CD4-positive, alpha-beta T cell treated with Interleukin-4 for 1 hour (primary cell): ENCODE results near the gene FOXN3.

ENCODE experiments used
- DNase-seq, 2 donors: peaks; one replicate each; pipeline ENCODE4 v3.0.0-alpha.2; 2020 to 2022

The FOXN3 gene

DNA sequence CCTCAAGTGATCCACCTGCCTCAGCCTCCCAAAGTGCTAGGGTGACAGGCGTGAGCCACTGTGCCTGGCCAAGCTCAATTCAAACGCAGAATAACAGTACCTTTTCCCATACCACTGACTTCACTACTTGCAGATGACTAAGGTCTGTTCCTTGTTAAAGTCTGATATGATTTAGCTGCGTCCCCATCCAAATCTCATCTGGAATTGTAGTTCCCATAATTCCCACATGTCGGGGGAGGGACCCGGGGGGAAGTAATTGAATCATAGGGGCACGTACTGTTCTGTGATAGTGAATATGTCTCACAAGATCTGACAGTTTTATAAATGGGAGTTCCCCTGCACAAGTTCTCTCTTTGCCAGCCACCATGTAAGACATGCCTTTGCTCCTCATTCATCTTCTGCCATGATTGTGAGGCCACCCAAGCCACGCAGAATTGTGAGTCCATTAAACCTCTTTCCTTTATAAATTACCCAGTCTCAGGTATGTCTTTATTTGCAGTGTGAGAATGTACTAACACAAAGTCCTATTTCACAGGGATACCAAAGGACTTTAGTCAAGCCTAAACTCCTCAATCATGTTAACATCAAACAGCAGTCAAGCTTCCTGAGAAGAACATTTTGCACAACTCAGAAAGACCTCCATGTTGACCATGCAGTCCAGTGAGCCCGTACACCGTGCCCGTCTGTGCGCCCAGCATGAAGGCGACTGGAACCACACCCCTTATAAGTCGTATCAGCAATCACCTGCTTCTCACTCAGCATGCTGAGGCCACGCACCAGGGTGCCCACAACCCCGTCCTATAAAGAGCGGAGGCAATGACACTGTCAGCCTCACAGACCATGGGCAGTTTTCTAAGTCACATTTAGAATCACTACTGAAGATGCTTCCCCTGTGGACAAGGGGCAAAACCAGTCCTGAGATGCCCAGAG is 36.9 kb downstream of the FOXN3 start:
- DNase-seq: no peak

DNA sequence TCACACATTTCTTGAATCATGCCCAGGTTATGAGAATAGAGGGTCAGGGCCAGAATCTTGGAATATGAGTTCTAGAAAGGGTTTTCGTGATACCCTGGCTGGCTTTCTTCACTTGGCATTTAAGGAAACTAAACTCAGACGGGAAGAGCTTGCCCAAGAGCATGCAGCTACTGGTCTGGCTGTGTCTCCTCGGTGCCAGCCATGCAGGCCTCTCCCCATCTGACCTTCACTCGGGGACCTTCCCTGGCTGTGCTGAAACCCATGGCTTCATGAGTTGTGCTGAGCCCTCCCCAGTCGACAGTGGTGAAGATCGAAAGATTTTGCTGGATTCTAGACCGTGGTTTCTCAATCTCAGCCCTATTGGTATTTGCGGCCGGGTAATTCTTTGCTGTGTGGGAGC is 38.0 kb downstream of the FOXN3 start:
- DNase-seq: no peak

DNA sequence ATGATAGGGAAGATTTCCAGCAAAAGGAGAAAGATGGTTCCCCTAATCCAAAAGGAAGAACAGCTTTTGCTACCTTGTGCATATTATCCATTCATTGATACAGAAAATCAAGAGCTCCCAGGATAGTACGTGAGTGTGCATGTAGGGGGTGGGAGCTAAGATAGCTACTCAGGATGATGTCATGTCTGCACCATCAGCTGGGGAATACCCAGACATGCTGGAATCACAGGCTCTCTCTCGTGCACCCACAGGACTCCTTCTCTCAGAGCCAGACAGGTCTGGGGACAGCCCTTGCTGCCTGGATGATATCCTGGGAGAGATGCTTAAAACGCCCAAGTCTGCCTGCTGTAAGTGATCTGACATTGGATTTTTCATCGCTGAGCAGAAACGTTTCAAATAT is 38.9 kb downstream of the FOXN3 start:
- peak in 1 of 2 donors; percentile 22 for DNase-seq

DNA sequence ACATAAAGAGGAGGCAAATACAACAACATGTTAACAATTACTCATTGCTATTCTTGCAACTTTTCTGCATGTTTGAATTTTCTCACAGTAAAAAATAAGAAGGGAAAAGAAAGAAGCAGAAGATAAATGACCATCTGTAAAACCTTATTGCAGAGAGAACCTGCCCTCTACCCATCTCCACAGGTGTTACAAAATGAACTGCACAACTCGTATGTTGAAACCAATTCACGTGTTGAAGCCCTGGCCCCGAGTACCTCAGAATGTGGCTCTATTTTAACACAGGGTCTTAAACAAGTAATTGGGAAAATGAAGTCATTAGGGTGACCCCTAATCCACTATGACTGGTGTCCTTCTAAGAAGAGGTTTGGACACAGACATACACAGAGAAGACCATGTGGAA is 39.5 kb downstream of the FOXN3 start:
- DNase-seq: no peak

DNA sequence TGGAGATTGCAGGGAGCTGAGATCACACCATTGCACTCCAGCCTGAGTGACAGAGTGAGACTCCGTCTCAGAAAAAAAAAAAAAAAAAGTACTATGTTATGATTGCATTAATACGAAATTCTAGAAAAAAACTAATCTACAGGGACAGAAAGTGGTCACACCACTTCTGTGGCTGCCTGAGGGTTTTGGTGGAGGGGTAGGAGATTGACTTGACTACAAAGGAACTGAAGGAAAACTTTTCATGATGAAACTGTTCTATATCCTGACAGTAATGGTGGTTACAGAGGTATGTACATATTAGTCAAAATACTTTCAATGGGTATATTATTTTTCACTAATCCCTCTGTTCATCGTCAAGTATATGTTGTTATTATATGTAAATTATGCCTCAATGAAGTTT is 42.1 kb downstream of the FOXN3 start:
- no peak for DNase-seq

DNA sequence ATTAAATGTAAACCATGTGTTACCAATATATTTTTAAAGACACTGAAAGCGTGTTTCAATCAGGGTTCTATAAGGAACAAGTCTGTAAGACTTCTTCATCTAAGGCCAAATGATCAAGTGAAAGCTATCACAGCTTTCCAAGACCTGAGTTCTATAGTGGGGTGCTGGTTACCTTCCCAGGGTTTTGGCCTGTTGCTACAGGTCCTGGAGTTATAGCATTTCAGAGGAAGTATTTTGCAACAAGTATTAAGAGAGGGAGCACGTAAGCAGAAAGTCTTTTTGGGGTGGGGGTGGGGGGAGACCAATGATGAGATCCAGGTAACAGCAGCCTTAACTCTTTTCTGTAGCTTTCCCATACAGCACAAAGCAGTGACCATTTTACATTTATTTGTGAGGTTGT is 43.8 kb downstream of the FOXN3 start:
- no peak for DNase-seq

DNA sequence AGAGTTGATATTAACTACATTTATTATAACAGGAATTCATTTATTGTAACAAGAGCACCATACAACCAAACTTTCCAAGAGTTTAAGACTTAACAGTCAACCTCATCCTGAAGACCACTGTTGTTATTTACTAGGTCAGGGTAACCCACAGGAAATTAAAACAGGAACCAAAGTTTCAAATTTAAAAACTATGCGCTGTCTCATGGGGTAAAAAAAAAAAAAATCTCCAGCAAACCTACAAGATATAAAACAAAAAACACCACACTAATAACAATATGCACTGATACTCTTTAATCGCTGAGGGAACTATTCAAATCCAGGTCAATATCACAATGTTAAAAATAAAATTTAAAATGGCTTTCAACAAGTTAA is 44.5 kb downstream of the FOXN3 start:
- no peak for DNase-seq

DNA sequence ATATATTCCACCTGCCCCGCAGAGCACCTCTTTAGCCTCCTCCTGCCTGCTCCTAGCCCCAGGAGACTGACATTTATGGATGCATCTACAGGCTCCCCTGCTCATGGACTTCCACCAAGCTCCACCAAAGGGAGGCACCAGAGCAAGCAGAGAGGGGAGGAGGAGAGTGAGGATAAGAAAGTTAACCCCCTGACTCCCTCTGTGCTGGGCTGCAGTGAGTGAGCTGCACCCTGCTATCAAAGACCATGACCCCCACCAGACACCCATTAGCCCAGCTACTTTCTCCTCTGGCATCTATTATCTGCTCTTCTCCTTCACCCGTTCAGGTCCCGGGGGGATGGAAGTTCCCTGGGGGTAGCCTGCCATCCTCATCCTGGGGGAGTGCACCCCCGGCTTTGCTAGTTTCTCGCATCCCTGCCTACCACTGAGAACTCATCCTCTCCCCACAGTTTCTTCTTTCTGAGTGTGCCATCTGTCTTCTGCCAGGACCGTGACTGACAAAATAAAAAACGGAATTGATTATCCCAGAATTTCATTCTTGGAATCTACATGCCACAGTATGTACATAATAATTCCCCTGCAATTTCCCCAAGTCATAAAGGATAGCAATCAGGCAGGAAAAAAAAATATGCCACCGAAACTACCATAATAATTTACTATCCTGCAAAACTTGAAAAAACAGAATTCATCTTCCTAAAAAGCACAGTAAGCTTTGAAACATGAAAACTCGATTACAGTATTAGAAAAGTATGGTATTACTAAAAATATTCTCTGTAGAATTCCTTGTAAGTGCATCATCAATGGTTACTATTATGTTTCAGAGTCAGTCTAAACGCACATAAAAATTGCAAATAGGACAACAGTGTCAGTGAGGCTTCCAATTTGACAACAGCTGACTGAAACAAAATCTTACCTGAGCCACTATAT is 45.2 kb downstream of the FOXN3 start:
- no peak for DNase-seq

DNA sequence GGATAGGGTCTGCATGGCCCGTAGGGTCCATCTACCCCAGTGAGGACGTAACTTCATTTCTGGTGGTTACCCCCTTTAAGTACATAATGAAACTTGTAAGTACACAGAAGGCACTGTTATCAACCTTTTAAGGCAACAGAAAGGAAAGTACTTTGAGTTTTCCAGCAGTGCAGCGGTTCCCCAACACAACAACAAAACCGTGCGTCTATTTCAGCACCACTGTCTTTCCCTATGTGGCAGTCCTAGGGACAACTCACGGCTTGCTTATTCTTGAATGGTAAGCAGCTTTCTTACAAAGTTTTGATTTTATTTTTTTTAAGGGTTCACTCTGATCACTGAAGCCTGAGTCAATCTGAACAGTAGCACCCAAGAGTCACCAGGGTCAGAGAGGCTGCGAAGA is 46.3 kb downstream of the FOXN3 start:
- DNase-seq: no peak

DNA sequence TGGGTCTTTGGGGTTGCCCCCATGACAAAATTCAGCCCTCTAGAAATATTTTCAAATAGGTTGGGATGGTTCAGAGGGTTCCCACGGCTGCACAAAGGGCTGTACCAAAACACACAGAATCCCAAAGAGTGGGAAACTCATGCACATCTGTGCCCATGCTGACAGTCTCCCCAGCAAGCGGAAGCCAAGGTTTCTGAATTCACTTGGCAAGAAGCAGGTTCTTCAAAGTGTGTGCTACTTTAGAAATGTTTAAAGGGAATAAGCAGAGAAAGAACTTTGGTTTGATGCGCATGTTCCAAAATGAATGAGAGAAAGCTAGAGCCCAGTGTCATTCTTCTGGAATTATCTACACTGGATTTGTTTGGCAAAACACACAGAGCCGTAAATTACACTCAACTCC is 46.7 kb downstream of the FOXN3 start:
- DNase-seq: no peak

DNA sequence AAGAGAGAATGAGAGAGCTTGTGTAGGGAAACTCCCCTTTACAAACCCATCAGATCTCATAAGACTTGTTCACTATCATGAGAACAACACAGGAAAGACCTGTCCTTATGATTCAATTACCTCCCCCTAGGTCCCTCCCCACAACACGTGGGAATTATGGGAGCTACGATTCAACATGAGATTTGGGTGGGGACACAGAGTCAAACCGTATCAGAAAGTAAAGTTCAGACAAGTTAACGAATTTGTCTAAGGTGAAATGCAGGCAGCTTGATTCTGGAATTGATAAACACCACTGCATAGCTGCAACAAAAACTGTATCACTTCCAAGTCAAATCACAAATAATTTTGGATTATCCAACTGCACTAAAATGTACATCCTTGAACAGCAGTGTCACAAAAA is 47.4 kb downstream of the FOXN3 start:
- DNase-seq: no peak

DNA sequence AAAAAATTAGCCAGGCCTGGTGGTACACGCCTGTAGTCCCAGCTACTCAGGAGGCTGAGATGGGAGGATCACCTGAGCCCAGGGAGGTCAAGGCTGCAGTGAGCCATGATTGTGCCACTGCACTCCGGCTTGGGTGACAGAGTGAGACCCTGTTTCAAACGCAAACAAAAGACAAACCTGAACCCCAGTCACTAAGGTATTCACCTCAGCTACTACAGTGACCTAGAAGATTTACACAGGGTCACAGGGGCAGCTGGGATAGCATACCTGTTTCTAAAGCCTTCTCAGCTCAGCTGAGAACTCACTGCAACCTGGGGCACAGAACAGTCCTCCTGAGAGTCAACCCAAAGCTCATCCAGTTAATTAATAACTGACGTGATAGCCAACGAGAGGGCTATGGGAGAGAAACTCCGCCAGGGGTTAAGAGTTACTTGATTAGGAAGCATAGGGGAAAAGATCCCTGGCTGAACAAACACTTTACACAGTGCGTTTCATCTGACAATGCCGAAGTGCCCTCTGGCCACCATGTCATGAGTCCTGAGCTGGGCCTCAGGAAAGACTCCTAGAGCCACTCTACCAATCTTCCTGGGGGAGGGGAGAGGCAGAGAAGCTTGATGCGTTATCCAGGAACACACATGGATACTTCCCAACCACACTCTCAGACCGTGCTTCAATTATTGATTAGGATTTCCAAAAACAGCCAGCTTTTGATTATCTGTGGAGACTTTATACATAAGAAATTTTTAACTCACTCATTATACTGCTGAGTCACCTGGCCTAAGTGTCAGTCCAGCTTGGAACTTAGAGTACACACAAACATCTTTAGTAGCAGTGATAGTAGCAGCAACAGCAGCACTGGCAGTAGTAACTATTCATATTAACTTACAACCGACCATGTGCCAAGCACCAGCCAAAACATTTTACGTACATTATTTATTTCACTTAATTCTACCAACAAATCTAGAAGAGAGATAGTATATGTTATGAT is 48.2 kb downstream of the FOXN3 start:
- no peak for DNase-seq

DNA sequence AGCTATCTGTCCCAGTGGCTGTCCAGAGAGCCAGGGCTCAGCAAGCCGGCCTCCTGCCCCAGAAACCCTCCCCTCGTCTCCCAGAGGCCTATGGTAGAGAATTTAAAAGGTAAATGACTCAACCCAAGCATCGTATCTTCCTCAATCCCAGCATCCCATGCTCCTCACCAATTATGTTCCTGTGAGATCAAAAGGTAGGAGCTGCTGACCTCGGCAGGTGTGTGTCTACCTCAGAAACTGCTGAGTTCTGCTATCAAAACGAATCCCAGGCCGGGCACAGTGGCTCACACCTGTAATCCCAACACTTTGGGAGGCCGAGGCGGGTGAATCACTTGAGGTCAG is 49.3 kb downstream of the FOXN3 start:
- DNase-seq: no peak

DNA sequence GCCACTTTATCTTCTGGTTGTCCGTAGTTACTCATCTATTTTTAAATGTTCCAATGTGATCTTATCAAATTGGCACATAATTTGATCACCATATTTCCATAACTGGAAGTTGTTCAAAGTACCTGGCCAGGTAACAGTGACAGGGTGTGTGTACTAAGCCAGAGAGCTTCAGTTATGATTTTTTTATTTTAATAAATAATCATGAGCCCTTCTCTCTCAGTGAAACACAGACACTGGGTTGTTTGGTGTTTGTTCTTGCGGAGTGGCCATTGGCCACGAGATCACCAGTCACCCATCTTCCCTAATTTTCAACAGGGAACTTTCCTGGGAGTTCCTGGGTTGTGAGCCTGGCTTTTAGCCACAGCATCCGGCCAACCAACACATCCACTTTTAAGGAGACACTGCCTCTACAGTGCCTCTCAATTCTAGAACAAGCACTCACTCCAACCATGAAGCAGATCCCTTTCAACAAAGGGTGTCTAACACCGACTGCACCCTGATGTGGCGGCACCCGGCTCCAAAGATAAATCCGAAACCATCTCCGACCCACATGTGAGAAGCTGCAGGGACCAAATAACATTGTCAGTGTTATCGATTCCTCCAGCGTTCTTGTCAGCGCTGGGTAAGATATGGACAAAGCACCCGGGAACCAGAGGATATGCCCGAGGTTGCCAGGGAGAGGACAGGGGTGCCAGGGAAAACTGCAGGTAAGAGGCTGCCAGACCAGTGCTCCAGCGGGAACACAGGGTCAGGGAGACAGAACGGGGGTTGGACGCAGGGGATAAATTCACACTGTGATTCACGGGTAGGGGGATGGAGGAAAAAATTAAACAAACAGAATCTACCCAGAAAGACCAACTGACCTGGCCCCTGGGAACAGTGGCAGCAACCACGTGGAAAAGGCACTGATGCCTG is 49.9 kb downstream of the FOXN3 start:
- DNase-seq: no peak

DNA sequence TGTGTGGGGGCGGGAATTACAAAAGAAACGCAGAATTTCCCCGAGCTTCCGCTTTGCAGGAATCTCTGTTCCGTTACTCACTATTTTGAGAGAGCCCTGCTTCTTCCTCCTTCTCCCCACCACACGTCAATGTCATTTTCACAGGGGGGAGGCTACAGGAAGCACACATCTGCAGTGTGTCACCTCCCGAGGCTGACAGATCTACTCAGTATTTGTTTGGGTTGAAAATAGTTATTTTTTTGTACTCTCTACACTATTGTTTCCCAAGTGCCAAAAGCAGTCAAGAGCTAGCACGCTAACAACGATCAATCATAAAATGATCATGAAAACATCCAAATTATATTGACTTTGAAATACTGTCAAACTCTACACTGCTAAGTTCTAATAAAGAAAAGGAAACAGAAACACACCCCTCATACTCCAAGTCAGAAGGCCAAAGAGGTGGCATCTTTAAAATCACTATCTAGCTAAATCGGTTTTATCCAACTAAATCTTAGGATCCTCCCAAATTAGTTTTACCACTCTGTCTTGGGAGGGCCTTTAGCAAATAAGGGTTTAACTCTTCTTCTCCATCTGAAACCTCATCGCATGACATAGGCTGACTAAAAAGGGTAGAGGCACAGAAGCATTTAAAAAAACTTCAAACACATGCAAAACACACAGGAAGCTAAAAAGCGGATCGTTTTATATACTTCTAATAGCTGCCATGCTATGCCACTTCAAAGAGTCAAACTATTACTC is 51.8 kb downstream of the FOXN3 start:
- peak; percentile 69 to 79 for DNase-seq

DNA sequence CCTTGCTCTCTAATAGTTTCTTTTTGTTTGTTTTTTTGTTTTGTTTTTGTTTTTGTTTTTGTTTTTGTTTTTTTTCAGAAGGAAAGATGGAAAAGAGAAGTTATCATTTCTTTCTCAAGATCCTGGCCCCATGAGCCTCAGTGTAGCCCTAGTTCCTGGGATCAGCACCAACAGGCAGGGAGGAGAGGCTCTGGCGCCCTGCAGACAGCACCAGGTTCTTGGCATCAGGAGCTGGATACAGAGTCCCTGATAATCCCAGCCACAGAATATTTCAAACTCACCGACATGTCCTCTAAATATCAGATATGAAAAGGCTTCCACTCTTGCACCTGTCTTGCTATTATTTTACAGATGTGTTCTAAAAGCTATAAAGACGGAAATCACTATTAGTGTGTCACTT is 52.7 kb downstream of the FOXN3 start:
- no peak for DNase-seq

DNA sequence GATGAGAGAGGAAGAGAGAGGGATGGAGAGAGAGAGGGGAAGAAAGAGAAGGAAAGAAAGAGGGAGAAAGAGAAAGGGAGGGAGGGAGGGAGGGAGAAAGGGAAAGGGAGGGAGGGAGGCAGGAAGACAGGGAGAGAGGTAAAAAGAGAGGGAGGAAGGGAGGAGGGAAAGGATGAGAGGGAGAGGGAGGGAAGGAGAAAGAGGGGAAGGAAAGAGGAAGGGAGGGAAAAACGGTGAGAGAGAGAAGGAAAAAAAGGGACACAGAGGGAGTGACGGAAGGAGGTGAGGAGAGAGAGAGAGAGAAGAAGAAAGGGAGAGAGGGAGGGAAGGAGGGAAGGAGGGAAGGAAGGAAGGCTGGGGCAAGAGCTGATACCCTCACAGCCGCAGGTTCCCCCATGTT is 56.8 kb downstream of the FOXN3 start:
- DNase-seq: no peak

DNA sequence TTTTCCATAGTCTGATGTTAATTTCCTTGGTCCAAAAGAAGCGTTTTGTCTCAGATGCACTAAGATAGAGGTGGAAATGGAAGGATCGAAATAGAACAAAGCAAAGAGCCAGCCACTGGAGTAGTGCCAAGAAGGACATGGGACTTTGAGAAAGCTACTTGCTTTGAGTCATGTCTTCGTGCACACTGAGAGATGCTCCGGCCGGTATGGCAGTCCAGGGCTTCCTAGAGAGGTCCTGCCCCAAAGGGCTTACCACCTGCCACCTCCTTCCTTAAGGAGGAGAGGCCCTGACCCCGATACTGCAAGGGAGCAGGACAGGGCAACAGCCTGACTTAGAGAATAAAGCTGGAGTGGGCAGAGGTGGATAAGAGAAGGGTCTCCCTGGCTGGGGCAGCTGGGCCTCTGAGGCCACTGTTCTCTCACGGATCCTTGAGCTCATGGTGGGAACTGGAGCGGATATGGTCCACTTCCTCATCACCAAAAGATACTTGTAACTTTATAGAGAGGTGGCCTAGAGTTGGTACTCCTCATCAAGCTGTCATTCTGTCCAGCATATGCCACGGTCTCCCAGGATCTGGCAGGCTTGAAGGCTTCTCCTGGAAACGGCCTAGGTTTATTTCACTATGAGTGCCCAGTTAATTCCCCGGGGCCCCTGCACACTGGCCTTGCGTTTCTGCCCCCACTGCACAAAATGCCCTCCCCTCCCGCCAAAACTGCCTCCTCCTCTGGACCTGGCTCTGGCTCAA is 57.4 kb downstream of the FOXN3 start:
- no peak for DNase-seq

DNA sequence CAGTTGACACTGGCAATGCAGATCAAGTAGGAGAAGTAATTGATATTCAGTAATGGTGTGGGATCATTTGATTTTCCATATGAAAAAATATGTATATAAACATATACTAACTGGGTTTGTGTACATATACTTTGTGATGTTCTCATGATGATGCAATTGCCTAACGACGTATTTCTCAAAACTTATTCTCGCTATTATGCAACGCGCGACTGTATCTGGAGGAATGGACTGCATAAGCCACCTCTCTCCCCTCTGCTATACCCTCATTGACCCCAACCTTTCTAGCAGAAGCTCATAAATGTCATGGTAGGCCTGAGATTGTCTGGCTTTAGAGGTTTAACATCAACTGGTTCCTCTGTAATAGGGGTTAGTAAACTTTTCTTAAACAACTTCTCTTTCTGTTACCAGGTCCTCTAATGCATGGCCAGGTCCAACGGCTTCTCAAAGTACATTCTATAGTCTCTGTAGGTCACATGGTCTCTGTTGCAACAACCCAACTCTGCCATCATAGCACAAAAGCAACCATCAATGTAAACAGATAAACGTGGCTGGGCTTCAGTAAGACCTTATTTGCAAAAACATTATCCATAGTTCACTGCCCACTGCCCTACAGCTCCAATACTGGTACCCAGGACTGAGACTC is 59.3 kb downstream of the FOXN3 start:
- no peak for DNase-seq

DNA sequence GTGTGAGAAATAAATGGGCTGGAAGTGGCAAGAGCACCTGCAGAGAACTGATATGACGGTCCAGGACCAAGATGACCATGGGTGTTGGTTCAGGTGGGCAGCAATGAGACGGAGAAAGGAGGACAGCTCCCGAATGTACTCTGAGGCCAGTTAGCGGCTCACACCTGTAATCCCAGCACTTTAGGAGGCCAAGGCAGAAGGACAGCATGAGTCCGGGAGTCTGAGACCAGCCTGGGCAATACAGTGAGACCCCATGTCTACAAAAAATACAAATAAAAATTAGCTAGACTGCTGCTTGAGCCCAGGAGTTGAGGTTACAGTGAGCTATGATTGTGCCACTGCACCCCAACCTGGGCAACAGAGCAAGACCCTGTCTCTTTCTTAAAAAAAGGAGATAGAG is 60.1 kb downstream of the FOXN3 start:
- no peak for DNase-seq
